Measurements from ENCODE around the gene STK33.

The STK33 gene

DNA sequence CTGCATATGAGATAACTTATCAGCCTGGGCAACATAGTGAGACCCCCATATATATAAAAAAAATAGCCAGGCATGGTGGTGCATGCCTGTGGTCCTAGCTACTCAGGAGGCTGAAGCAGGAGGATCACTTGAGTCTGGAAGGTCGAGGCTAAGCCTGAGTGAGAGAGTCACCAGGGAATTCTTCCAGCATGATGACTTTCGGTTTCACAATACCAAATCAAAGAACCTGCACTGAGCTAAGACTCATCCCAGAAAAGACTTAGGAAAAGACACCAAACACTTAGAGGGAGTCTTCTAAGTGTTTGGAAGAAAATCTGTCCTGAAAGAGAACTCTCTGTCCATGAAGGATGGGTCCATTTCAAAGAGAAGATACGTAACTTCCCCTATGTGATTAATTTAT lies 12.7 kb downstream of the STK33 start:
- DNase-seq (ENCODE audit: low read depth, low spot score) = no peak
- in situ Hi-C loops (cut with HindIII; ENCODE audit: low sequenced_read_pairs) = no loop called here
- TF ChIP-seq, protein P1, sequence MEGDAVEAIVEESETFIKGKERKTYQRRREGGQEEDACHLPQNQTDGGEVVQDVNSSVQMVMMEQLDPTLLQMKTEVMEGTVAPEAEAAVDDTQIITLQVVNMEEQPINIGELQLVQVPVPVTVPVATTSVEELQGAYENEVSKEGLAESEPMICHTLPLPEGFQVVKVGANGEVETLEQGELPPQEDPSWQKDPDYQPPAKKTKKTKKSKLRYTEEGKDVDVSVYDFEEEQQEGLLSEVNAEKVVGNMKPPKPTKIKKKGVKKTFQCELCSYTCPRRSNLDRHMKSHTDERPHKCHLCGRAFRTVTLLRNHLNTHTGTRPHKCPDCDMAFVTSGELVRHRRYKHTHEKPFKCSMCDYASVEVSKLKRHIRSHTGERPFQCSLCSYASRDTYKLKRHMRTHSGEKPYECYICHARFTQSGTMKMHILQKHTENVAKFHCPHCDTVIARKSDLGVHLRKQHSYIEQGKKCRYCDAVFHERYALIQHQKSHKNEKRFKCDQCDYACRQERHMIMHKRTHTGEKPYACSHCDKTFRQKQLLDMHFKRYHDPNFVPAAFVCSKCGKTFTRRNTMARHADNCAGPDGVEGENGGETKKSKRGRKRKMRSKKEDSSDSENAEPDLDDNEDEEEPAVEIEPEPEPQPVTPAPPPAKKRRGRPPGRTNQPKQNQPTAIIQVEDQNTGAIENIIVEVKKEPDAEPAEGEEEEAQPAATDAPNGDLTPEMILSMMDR (IDR thresholded peaks at IDR 0.05; ENCODE audit: low read depth, low read length) = no peak
- H3K4me3 ChIP-seq (ENCODE audit: low read depth, low read length) = no peak overlapping the region

DNA sequence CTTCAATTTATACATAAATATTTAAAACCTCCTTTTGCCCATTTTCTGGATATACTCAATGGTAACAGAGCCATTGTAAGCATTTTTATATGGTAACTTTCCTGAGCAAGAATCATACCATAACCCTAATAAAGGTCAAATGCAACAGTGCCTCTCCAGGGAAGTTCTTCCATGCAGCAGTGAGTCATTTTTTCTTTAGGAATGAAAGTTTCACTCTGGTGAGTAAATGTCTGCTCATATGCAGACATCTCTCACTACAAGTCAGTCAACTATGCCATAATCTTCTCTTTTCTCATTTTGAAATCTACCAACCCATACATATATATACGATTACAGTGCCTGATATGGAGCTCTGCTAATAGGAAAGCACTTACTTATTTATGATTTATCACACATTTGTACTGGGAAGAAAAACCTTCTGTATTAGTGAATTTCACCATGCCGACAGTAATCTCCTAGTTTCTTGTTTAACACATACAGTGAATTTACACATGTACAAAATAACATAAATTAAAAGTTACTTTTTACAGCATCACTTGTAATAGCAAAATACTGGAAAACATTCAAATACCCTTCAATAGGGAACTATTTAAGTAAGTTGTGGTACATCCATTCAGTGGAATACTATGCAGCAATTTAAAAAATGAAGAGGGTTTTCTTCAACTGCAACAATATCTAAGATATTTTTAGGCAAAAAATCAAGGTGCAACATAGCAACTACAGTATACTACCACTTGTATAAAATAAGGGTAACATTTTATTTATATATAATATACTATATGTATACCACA lies 16.0 kb downstream of the STK33 start:
- H3K4me3 ChIP-seq (ENCODE audit: low read depth, low read length) = no peak overlapping the region
- TF ChIP-seq, protein P1 (IDR thresholded peaks at IDR 0.05; ENCODE audit: low read depth, low read length) = no peak
- in situ Hi-C loops (cut with HindIII; ENCODE audit: low sequenced_read_pairs) = no loop called here
- DNase-seq (ENCODE audit: low read depth, low spot score) = no peak

DNA sequence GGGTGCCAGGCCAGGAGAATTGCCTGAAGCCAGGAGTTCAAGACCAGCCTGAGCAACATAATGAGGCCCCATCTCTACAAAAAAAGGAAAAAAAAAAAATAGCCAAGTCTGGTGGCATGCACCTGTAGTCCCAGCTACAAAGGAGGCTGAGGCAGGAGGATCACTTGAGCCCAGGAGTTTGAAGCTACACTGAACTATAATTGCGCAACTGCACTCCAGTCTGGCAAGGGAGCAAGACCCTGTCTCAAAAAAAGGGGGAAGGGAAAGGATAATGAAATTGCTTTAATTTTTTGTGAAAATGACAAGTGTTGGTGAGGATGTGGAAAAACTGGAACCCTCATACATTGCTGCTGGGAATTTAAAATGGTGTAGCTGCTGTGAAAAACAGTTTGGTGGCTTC lies 19.2 kb downstream of the STK33 start:
- TF ChIP-seq, protein P1 (IDR thresholded peaks at IDR 0.05; ENCODE audit: low read depth, low read length) = no peak
- no peak for DNase-seq (ENCODE audit: low read depth, low spot score)
- H3K4me3 ChIP-seq (ENCODE audit: low read depth, low read length) = no peak overlapping the region
- in situ Hi-C loops (cut with HindIII; ENCODE audit: low sequenced_read_pairs) = no loop called here

DNA sequence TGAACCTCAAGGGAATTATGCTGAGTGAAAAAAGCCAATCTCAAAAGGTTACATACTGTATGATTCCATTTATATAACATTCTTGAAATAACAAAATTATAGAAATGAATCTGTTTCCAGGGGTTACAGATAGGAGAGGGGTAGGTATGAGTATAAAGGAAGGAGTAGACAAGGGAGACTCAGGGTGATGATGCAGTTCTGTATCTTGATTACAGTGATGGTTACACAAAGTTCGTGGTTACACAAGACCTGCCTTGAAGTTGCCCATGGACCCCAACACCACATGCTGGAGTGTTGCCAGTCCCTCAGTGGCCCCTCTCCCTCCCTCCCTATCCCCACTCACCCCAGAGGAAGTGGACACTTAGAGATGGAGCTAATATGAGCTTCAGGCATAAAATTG lies 20.3 kb downstream of the STK33 start:
- in situ Hi-C loops (cut with HindIII; ENCODE audit: low sequenced_read_pairs) = no loop called here
- no peak overlapping the region for H3K4me3 ChIP-seq (ENCODE audit: low read depth, low read length)
- TF ChIP-seq, protein P1 (IDR thresholded peaks at IDR 0.05; ENCODE audit: low read depth, low read length) = no peak
- DNase-seq (ENCODE audit: low read depth, low spot score) = no peak

DNA sequence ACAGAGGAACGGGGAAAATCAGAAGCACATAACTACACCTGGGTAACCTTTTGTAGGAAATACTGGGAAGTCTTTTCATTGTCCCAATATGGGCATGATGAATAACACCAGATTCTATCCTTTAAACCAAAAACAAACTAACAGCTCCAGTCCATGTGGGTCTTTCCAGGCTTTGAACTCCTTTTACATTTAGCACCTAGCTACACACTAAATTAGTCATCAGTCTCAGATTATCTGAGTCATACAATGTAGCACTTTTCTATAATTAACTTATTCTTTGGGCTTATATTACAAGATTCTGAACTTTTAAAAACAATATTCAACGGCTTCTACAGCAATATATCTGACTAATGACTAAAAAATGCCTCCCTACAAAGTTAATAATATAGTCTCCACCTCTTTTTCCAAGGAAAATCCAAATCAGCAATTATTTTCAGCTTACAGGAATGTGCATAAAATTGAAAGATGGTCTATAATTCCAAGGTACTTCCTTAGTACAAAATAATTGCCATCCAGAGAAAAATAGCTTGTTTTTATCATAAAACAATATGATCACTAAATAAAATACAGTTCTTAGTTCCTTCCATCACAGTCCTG lies 26.3 kb downstream of the STK33 start:
- in situ Hi-C loops (cut with HindIII; ENCODE audit: low sequenced_read_pairs) = no loop called here

DNA sequence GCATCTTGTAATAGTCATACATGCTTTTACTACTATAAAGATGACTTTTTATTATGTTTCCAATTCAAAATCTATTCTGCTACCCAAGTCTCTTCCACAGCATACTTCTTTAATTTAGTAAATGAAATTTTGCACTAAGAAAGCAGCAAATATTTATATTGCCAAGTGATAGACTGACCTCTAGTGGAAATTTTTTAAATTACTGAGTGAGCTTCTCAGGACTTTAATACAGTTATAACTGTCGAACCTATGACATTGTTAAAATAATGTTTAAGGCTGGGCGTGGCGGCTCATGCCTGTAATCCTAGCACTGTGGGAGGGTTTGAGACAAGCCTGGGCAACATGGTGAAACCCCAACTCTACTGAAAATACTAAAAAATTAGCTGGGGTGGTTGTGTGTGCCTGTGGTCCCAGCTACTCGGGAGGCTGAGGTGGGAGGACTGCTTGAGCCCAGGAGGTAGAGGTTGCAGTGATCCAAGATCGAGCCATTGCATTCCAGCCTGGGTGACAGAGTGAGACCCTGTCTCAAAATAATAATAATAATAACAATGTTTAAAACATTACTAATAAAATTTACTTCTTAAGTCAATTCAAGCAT lies 27.3 kb downstream of the STK33 start:
- DNase-seq (ENCODE audit: low read depth, low spot score) = peak; percentile 68
- TF ChIP-seq, protein P1 (IDR thresholded peaks at IDR 0.05; ENCODE audit: low read depth, low read length) = peak; percentile 43
- no peak overlapping the region for H3K4me3 ChIP-seq (ENCODE audit: low read depth, low read length)
- in situ Hi-C loops (cut with HindIII; ENCODE audit: low sequenced_read_pairs) = no loop called here

More for the DNA sequence above, 26.3 kb downstream of the STK33 start:
- TF ChIP-seq, protein P1 (IDR thresholded peaks at IDR 0.05; ENCODE audit: low read depth, low read length) = no peak
- DNase-seq (ENCODE audit: low read depth, low spot score) = peak; percentile 30
- H3K4me3 ChIP-seq (ENCODE audit: low read depth, low read length) = no peak overlapping the region

Data from astrocyte of the spinal cord (primary cell).